ENCODE results near the gene AFF1.

DNA sequence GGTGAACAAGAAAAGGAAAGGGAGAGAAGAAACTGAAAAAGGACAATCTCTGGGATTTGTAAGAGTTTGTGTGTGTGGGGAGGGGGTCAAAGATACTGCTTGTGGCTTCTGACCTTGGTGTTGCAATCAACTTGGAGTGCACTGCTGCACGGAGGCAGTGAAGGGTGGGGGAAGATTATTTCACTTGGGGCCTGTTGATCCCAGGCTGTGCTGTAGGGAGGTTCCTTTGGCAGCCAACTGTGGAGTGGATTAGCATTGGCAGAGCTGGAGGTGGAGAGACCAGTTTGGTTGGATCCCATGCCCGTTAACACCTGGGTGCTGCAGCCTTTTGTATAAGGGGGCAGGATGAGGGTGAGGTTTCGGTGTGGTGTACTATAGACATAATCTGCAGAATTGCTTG, 38.2 kb downstream of the AFF1 start:
- TF ChIP-seq, protein P1, sequence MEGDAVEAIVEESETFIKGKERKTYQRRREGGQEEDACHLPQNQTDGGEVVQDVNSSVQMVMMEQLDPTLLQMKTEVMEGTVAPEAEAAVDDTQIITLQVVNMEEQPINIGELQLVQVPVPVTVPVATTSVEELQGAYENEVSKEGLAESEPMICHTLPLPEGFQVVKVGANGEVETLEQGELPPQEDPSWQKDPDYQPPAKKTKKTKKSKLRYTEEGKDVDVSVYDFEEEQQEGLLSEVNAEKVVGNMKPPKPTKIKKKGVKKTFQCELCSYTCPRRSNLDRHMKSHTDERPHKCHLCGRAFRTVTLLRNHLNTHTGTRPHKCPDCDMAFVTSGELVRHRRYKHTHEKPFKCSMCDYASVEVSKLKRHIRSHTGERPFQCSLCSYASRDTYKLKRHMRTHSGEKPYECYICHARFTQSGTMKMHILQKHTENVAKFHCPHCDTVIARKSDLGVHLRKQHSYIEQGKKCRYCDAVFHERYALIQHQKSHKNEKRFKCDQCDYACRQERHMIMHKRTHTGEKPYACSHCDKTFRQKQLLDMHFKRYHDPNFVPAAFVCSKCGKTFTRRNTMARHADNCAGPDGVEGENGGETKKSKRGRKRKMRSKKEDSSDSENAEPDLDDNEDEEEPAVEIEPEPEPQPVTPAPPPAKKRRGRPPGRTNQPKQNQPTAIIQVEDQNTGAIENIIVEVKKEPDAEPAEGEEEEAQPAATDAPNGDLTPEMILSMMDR (conservative IDR thresholded peaks at IDR 0.05): no peak
- TF ChIP-seq EZH2 (IDR thresholded peaks at IDR 0.05; ENCODE audit: low read depth): no peak
